Stomach (tissue), 9 donors: ENCODE data around the gene PTPRJ. TPM values are rescaled to one million over a fixed set of nuclear protein-coding genes. Genes with fewer than 3 reads are reported as not detected.

Source experiments
- DNase-seq, 2 donors: peaks; one replicate each; pipeline versions ENCODE4 v3.0.0 to v3.0.0-alpha.2; 2013 to 2019
- H3K27ac ChIP-seq, 5 donors: fragments of 200-600 bp in 4 of 5; sonication (generic) in 4 of 5; one replicate each; pipeline ENCODE4 v1.5.1; 2013 to 2019; ENCODE audit warnings: mild to moderate bottlenecking in 1 of 5, moderate library complexity in 1 of 5
- H3K27me3 ChIP-seq, 3 donors: fragments of 200-600 bp; sonication (generic); one replicate each; pipeline ENCODE4 v1.5.1; 2017 to 2019; ENCODE audit warnings: mixed run types in 1 of 3
- H3K36me3 ChIP-seq, 4 donors: fragments of 200-600 bp; sonication (generic); 1 replicate in 3 of 4; 2 replicates in 1 of 4; pipeline ENCODE4 v1.5.1; 2016 to 2019
- H3K4me1 ChIP-seq, 4 donors: fragments of 200-600 bp; sonication (generic); one replicate each; pipeline ENCODE4 v1.5.1; 2016 to 2019
- H3K4me3 ChIP-seq, 4 donors: fragments of 200-600 bp; sonication (generic) in 3 of 4; one replicate each; pipeline ENCODE4 v1.5.1; 2016 to 2019; ENCODE audit warnings: mild to moderate bottlenecking in 1 of 4
- H3K9me3 ChIP-seq, 4 donors: fragments of 200-600 bp; sonication (generic); one replicate each; pipeline ENCODE4 v1.5.1; 2016 to 2019
- CTCF ChIP-seq, 7 experiments: fragments of 450-650 bp in 4 of 7; fragments of 200-600 bp in 3 of 7; sonication (generic) in 3 of 7; IDR thresholded peaks; one replicate each; pipeline ENCODE4 v1.5.1; 2016 to 2019; ENCODE audit warnings: antibody characterized with exemption in 7 of 7, control low read depth in 2 of 7, mild to moderate bottlenecking in 1 of 7
- EP300 ChIP-seq: sonication (generic); formaldehyde crosslinking; IDR thresholded peaks from one replicate; pipeline ENCODE4 v1.6.1; 2017; ENCODE audit warnings: antibody characterized with exemption
- POLR2A ChIP-seq, 4 donors: fragments of 450-650 bp; IDR thresholded peaks; one replicate each; pipeline ENCODE4 v1.6.1; 2016; ENCODE audit warnings: antibody characterized with exemption in 4 of 4, control low read depth in 2 of 4, mild to moderate bottlenecking in 1 of 4, moderate library complexity in 1 of 4
- POLR2AphosphoS5 ChIP-seq, 3 donors: sonication (generic); formaldehyde crosslinking; IDR thresholded peaks; one replicate each; pipeline ENCODE4 v1.6.1; 2016; ENCODE audit warnings: antibody characterized with exemption in 3 of 3
- WGBS, 5 donors: extraction: QIAGEN DNeasy Blood & Tissue Kit in 3 of 5; methylation state at CpG; one replicate each; pipeline versions ENCODE4 v1.1.5 to v1.1.7; 2013 to 2018; 5-methylcytosine and 5-hydroxymethylcytosine counted together
- intact Hi-C: fragments of 100-400 bp; cut with DNase I; formaldehyde crosslinking; loops from one replicate; pipeline ENCODE4 v1.15.1; 2023; ENCODE audit warnings: low total_unique reads
- polyA plus RNA-seq, 3 donors: library from polyadenylated mRNA; stranded (reverse); fragments of 200-250 nt; gene quantifications; one replicate each; pipeline ENCODE4 v1.2.3, GENCODE V29; 2013
- total RNA-seq, 5 donors: library from RNA; depleted of rRNA; stranded (reverse); fragments of >200 nt; gene quantifications; one replicate each; pipeline versions ENCODE4 v1.1.0 to v1.2.3, GENCODE V29; 2014 to 2016
- donor health status: healthy with polysubstance abuse.
- donor health status: Bipolar disorder and iron deficiency.
- donor health status: healthy.

The PTPRJ gene
- total and polyA plus RNA-seq, 8 donors: 2.6 to 351 (median 20.7) TPM

DNA sequence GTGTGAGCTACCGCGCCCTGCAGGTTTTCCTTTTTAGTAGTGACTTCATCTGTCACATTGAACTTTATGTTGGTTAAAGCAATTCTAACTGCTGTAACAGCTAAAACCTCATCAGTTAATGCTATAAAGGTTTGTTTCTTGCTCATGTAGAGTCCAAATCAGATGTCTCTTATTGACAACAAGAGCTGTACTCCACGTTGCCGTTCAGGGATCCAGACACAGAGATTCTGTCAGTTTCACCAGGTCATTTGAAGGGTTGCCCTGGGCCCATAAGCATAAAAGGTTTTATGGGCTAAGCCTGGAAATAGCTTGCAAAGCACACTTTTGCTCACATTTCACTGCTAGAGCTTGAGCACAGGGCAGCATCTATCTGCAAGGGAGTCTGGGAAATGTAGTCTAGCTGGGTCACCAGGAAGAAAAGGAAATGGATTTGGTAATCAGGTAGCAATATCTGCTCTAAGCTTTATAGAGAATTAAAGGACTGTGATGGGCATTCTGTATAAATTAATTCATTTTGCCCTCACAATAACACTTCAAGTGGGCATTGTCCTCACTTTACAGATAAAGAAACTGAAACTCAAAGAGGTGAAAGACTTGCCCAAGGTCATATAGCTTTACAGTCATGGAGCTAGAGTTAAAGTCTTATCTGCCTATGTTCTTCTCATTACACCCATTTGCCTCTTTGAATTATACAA, 25.2 kb upstream of the PTPRJ start:
- Histone ChIP-seq H3K4me1 (no peaks in the 10 kb centered on the region), H3K9me3 (no peaks in the 10 kb centered on the region), H3K27ac (no peak overlapping the region), H3K36me3 (no peaks in the 10 kb centered on the region), H3K27me3 (no peaks in the 10 kb centered on the region), H3K4me3 (no peak overlapping the region)
- 80 to 86% (median 82%) methylated on average over 4 of the region's 4 CpGs for WGBS, 5 donors
- DNase-seq: peak in 1 of 2 donors; percentile 37
- intact Hi-C loops: no loop called here
- TF ChIP-seq EP300 (no peak), POLR2AphosphoS5 (IDR thresholded peaks at IDR 0.05) (no peak), CTCF (IDR thresholded peaks at IDR 0.05) (no peak), POLR2A (IDR thresholded peaks at IDR 0.05) (no peak)

GRCh38 chr11:47960015-47960414, 20.3 kb upstream of the PTPRJ start:
- H3K27me3 ChIP-seq: no peaks in the 10 kb centered on the region
- WGBS, 5 donors: 97 to 99% (median 97%) methylated on average over 6 of the region's 6 CpGs
- no peak for DNase-seq
- no peak overlapping the region for H3K27ac ChIP-seq
- H3K4me1 ChIP-seq: no peaks in the 10 kb centered on the region
- H3K36me3 ChIP-seq: no peaks in the 10 kb centered on the region
- TF ChIP-seq POLR2A (IDR thresholded peaks at IDR 0.05) (no peak), EP300 (no peak), POLR2AphosphoS5 (IDR thresholded peaks at IDR 0.05) (no peak), CTCF (IDR thresholded peaks at IDR 0.05) (no peak)
- no peak overlapping the region for H3K4me3 ChIP-seq
- no peaks in the 10 kb centered on the region for H3K9me3 ChIP-seq
- intact Hi-C loops: no loop called here

DNA sequence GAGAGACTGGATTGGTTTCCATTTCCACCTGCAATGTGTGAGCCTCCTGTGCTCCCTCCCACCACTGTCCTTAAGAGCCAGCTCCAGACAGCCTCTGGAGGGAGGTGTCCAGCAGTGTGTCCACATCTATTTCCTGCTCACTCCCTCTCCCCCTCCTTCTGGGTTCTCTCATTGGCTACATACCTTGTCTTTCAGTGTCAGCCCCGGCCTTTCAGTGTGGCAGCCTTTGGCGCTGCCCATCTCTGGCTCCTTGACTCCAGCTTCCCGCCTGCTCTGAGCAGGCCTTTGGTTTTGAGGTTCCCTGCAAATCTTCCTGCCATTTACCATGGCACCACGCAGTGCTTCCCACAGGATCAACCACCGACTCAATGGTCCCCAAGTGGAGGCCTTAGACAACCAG, 19.0 kb upstream of the PTPRJ start:
- TF ChIP-seq POLR2AphosphoS5 (IDR thresholded peaks at IDR 0.05) (no peak), EP300 (no peak), POLR2A (IDR thresholded peaks at IDR 0.05) (no peak), CTCF (IDR thresholded peaks at IDR 0.05) (no peak)
- no peak overlapping the region for H3K27ac ChIP-seq
- WGBS, 5 donors: 89 to 100% (median 97%) methylated on average over 5 of the region's 5 CpGs
- H3K4me3 ChIP-seq: no peak overlapping the region
- H3K4me1 ChIP-seq: no peaks in the 10 kb centered on the region
- no peak for DNase-seq
- no peaks in the 10 kb centered on the region for H3K36me3 ChIP-seq
- H3K27me3 ChIP-seq: no peaks in the 10 kb centered on the region
- intact Hi-C loops: no loop called here
- no peaks in the 10 kb centered on the region for H3K9me3 ChIP-seq

DNA sequence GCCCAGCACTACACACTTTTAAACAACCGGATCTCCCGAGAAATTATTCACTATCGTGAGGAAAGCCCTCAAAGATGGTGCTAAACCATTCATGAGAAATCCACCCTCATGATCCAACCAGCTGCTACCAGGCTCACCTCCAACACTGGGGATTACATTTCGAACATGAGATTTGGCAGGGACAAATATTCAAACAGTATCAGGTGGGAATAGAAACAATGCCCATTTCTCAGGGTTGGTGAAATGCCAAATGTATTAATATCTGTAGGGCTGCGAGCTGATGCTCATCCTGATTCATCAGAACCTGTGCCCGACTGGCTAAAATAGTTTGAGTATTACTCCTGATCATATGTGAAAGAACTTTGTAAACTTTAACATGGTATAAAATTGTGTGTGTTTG, 15.8 kb upstream of the PTPRJ start:
- intact Hi-C loops: no loop called here
- H3K4me3 ChIP-seq: no peak overlapping the region
- no peak overlapping the region for H3K27ac ChIP-seq
- 80 to 91% (median 90%) methylated on average over 6 of the region's 6 CpGs for WGBS, 5 donors
- H3K4me1 ChIP-seq: no peaks in the 10 kb centered on the region
- no peak for DNase-seq
- no peaks in the 10 kb centered on the region for H3K27me3 ChIP-seq
- H3K9me3 ChIP-seq: no peaks in the 10 kb centered on the region
- H3K36me3 ChIP-seq: no peaks in the 10 kb centered on the region
- TF ChIP-seq CTCF (IDR thresholded peaks at IDR 0.05) (no peak), POLR2A (IDR thresholded peaks at IDR 0.05) (no peak), POLR2AphosphoS5 (IDR thresholded peaks at IDR 0.05) (no peak), EP300 (no peak)
